Stimulated activated naive CD8-positive, alpha-beta T cell treated with anti-CD3 and anti-CD28 coated beads, Interleukin-15, Interleukin-2, amounts not matched to agents 100 ng/mL and 50 ng/mL, for 24 hours (primary cell): ENCODE measurements around the gene PELI2.

ENCODE experiments used
- H3K27ac Mint-ChIP-seq: one replicate; pipeline ENCODE4 v1.8.0; 2021; ENCODE audit warnings: mild to moderate bottlenecking, mixed read lengths
- H3K27me3 Mint-ChIP-seq: one replicate; pipeline ENCODE4 v1.8.0; 2021; ENCODE audit warnings: mixed read lengths
- H3K36me3 Mint-ChIP-seq: one replicate; pipeline ENCODE4 v1.8.0; 2021; ENCODE audit warnings: low read depth, mixed read lengths
- H3K4me1 Mint-ChIP-seq: one replicate; pipeline ENCODE4 v1.8.0; 2021; ENCODE audit warnings: low read depth, mixed read lengths
- H3K4me3 Mint-ChIP-seq: one replicate; pipeline ENCODE4 v1.8.0; 2021; ENCODE audit warnings: mild to moderate bottlenecking, mixed read lengths
- H3K9me3 Mint-ChIP-seq: one replicate; pipeline ENCODE4 v1.8.0; 2021; ENCODE audit warnings: mixed read lengths

PELI2 gene

DNA sequence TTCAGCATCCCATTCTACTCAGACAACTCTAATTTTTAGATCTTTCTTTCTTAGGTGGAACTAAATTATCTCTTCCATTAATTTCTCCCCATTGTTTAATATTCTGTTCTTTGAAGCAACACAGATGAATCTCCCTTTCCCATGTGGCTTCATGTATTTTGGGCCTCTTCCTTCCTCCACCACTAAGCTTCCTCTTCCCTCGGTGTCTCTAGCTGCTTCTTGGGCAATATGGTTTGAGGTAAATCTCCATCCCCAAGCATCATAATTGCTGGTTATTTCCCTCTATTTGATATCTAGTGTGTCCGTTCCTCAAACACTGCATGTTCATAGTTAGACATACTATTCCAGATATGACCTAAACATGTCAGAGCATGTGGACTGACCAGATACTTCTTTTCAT is 119.2 kb downstream of the PELI2 start:
- Mint-ChIP-seq H3K36me3 (no peaks in the 10 kb centered on the region), H3K4me3 (no peak overlapping the region), H3K27me3 (no peaks in the 10 kb centered on the region), H3K27ac (no peak overlapping the region), H3K4me1 (no peaks in the 10 kb centered on the region), H3K9me3 (no peaks in the 10 kb centered on the region)

DNA sequence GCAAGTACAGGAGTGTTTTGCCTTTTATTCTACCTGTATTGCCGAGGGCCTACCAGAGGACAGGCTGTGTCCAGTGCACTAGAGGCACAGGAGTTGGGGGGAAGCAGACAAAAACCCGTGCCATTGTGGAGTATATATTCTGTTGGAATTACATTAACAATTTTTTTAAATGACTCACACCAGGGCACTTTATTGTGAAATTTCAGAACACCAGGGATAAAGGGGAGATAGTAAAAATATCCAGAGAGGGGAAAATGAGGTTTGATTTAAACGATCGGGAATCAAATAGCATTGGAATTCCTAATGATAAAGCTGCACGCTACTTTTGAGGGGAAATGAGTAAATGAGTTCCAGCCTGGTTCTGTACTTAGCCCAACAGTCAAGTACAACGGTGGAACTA is 123.2 kb downstream of the PELI2 start:
- H3K27ac Mint-ChIP-seq: no peak overlapping the region
- no peaks in the 10 kb centered on the region for H3K27me3 Mint-ChIP-seq
- no peaks in the 10 kb centered on the region for H3K9me3 Mint-ChIP-seq
- H3K4me1 Mint-ChIP-seq: no peaks in the 10 kb centered on the region
- no peaks in the 10 kb centered on the region for H3K36me3 Mint-ChIP-seq
- H3K4me3 Mint-ChIP-seq: no peak overlapping the region

DNA sequence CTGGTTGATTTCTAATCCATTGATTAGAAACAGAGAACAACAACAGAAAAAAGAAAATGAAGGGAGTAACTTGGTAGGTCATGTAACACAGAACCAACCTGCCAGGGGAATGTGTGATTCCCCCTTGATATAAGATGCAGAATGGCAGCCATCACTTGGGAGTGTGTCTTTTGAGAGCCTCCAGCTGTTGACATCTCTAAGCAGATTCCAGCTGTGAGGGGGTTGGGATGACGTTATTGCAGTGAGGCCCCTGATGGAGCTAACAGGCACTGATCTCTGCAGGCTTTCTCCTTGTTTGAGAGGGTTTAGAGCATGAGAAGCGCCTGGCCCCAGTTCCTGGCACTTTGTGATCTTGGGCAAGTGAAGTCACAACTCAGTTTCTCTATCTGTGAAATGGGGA is 124.9 kb downstream of the PELI2 start:
- no peaks in the 10 kb centered on the region for H3K27me3 Mint-ChIP-seq
- no peaks in the 10 kb centered on the region for H3K4me1 Mint-ChIP-seq
- H3K4me3 Mint-ChIP-seq: no peak overlapping the region
- H3K36me3 Mint-ChIP-seq: no peaks in the 10 kb centered on the region
- no peaks in the 10 kb centered on the region for H3K9me3 Mint-ChIP-seq
- no peak overlapping the region for H3K27ac Mint-ChIP-seq

DNA sequence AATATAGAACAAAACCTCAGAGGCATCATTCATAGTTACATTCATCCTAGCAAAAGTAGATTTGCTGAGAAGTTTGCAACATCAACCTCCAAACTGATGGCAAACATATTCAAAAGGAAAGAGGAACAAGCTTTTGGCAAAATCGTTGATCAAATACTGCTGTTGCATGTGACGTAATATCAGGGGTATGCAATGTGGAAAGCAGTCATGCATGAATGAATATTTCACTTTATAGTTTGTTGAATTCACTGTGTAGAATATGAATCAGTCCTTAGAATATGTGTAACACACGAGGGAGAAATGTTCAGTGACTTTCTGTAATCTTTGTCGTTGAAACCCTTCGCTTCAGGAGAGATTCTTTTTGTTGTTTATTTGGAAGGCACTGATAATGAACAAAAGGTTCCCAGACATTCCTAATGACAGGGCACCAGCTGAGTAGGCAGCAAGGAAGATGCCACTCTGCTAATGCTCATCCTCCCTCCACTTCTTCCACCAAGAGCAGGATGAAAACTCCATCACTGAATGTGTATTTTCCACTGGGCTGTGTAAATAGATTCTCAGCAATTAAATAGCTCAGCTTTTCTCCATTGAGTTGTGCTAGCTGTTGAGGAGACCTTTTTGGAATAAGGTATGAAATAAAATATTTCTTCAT is 126.1 kb downstream of the PELI2 start:
- Mint-ChIP-seq H3K4me1 (no peaks in the 10 kb centered on the region), H3K36me3 (no peaks in the 10 kb centered on the region), H3K4me3 (no peak overlapping the region), H3K9me3 (no peaks in the 10 kb centered on the region), H3K27ac (no peak overlapping the region), H3K27me3 (no peaks in the 10 kb centered on the region)

DNA sequence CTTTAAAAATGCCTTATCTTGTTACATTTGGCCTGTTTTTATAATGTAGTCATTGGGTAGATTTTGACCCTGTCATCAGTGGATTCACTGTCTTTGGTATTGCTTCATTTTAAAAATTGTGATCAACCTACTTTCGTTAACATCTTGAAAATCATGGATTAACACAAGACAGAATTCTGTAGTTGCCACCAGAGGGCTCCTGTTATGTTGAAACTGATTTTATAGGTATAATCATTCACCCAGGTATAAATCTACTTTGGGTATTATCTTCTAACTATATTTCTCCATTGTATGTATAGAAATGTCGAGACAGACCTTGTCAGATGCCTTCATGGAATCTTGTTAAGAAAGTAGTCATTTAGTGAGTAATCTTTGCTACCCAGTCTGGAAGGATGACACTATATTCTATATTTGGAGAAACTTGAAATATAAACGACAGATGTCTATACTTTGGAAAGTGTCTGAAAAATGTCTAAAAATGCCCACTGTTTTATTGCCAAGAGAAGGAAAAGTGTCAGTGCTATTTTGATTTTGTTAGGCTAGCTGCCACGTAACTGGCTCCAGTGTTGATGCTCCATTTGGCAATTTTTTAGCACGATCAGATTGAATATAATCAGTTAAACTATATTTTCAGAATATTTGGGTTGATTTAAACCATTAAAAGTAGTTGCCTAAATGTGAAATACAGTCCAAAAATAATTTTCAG is 129.4 kb downstream of the PELI2 start:
- no peaks in the 10 kb centered on the region for H3K4me1 Mint-ChIP-seq
- H3K9me3 Mint-ChIP-seq: peaks cover 4% of the 10 kb centered on the region
- no peaks in the 10 kb centered on the region for H3K27me3 Mint-ChIP-seq
- no peak overlapping the region for H3K4me3 Mint-ChIP-seq
- H3K36me3 Mint-ChIP-seq: peaks cover 5% of the 10 kb centered on the region
- H3K27ac Mint-ChIP-seq: no peak overlapping the region

DNA sequence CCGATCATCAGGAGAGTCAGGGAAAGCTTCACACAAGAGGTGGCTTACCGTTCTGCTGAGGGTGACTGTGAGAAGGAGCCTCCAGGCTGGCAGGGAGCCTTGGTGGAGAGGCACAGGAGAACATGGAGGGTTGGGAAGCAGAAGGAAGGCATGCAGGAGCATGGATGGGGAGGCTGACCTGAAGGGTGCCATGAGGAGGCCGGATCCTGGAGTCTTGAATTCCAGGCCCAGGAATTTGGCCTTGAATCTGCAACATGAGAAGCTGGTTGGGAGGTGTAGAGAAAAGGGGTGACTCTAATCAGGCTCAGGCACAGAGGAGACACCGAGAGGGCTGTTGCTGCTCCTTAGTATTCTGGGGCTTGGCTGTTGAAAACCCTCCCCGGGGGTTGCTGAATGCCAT is 130.2 kb downstream of the PELI2 start:
- H3K4me3 Mint-ChIP-seq: no peak overlapping the region
- H3K4me1 Mint-ChIP-seq: no peaks in the 10 kb centered on the region
- H3K36me3 Mint-ChIP-seq: peaks cover 8% of the 10 kb centered on the region
- H3K27me3 Mint-ChIP-seq: no peaks in the 10 kb centered on the region
- H3K27ac Mint-ChIP-seq: no peak overlapping the region
- peaks cover 5% of the 10 kb centered on the region for H3K9me3 Mint-ChIP-seq

DNA sequence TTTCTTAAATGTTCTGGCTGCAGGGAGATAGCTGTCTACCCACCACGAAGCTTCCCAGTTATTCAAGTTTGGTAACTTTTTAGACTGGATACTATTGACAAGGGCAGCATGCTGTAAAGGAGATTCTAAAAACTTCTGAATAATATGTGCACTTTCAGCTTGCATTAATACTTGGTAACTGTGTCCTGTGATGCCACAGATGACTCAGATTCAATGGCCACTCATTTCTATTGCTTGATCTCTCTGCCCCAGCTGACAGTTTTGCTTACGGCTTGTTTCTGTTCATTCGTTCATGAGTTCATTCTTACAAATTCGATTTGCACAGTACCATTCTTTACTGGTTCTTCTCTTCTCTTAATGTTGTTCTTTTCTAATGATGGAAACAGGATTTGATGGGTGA is 142.8 kb downstream of the PELI2 start:
- Mint-ChIP-seq H3K27ac (no peak overlapping the region), H3K36me3 (no peaks in the 10 kb centered on the region)

DNA sequence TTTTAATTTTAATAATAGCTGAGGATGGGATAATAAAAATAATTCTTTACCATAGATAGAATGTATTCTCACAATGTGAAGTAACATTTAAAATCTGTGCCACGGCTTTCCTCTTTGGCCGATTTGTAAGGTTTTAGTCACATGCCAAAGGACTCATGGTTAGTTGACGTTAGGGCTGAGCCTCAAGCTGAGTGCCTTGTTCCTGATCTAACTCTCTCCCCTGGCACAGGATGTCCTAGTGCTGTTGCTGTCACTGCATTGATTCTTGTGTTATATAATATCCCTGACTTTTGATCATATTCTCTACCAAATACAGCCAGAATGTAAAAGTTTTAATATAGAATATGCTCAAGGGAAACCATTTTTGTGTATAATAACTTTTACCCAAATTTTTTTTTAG is 144.3 kb downstream of the PELI2 start:
- Mint-ChIP-seq H3K4me1 (no peaks in the 10 kb centered on the region), H3K36me3 (no peaks in the 10 kb centered on the region), H3K27me3 (no peaks in the 10 kb centered on the region), H3K27ac (no peak overlapping the region), H3K4me3 (no peak overlapping the region), H3K9me3 (peaks cover 4% of the 10 kb centered on the region)

More for the DNA sequence above, 142.8 kb downstream of the PELI2 start:
- H3K27me3 Mint-ChIP-seq: no peaks in the 10 kb centered on the region
- no peaks in the 10 kb centered on the region for H3K4me1 Mint-ChIP-seq
- H3K9me3 Mint-ChIP-seq: peaks cover 5% of the 10 kb centered on the region
- H3K4me3 Mint-ChIP-seq: no peak overlapping the region

DNA sequence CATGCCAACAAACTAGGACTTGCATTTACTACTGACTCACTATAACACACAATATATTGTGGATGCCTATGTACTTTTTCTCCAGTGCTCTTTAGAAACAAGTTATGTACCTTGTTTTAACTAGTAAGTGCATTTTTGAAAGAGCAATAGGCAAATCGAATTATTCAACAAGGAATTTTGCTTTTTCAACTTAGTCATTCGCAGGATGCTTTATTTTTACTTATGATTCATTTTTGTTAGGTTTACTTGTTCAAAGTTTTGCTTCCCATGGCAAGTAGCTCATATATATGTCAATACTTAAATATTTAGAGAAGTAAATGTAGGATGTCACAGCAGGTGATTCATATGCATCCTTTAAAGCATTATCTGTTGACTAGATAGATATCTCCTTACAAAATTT is 149.8 kb downstream of the PELI2 start:
- Mint-ChIP-seq H3K4me3 (no peak overlapping the region), H3K27ac (no peak overlapping the region), H3K36me3 (no peaks in the 10 kb centered on the region), H3K9me3 (no peaks in the 10 kb centered on the region), H3K4me1 (no peaks in the 10 kb centered on the region), H3K27me3 (no peaks in the 10 kb centered on the region)

DNA sequence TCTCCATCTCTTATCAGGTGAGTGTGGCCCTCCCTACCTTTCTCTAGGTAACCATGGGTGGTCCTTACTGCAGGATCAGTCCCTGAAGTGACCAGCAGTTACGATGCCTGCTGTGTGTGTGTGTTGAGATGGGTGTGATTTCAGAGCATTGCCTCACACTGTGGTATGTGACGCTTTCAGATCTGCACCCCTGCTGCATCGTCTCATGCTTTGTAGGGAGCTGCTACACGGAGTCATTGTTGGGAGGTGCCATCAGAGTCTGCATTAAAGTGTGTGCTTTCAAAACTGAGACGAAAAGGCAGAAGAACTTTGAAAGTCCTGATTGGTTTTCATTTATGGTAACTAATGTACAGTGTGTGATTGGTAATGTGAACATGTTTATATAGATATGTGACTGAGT is 150.5 kb downstream of the PELI2 start:
- no peak overlapping the region for H3K27ac Mint-ChIP-seq
- H3K27me3 Mint-ChIP-seq: no peaks in the 10 kb centered on the region
- no peak overlapping the region for H3K4me3 Mint-ChIP-seq
- H3K9me3 Mint-ChIP-seq: no peaks in the 10 kb centered on the region
- H3K36me3 Mint-ChIP-seq: no peaks in the 10 kb centered on the region
- no peaks in the 10 kb centered on the region for H3K4me1 Mint-ChIP-seq

DNA sequence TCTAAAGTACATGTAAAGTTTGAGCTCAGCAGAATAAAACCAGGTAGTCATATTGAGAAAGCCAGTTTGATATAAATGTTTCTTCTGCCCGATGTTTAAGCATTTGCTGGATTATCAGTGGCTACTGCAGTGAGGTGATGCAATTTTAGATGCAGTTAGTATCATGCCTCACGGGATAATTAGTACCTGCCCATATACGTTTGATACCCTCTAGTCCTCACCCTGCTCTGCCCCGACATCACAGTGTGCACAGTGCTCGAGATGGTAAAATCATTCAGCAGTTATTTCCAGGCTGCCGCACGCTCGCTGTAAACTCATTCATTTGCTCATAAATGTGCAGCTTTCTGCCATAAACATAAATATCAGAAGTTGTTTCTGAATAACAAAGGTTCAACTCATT is 152.7 kb downstream of the PELI2 start:
- no peaks in the 10 kb centered on the region for H3K36me3 Mint-ChIP-seq
- H3K9me3 Mint-ChIP-seq: no peaks in the 10 kb centered on the region
- no peak overlapping the region for H3K27ac Mint-ChIP-seq
- H3K27me3 Mint-ChIP-seq: no peaks in the 10 kb centered on the region
- no peaks in the 10 kb centered on the region for H3K4me1 Mint-ChIP-seq
- H3K4me3 Mint-ChIP-seq: no peak overlapping the region

DNA sequence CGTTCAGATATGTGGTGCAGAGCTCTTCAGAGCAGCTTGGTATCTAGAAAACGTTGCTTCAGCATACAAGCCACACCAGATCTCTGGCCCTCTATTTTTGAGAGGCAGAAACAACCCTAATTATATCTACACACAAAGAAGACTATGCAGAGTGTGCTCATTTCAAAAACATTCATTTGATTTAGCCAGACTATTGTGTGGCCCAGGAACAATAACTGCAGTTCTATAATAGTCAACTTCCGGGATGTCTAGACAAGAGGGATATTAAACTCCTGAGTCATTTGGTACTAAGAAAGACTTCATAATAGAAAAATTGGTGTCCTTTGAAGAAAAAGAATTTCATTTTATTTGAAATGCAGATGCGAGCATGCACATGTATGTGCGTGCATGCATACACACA is 153.8 kb downstream of the PELI2 start:
- H3K4me3 Mint-ChIP-seq: no peak overlapping the region
- H3K36me3 Mint-ChIP-seq: no peaks in the 10 kb centered on the region
- H3K9me3 Mint-ChIP-seq: no peaks in the 10 kb centered on the region
- H3K4me1 Mint-ChIP-seq: no peaks in the 10 kb centered on the region
- H3K27me3 Mint-ChIP-seq: no peaks in the 10 kb centered on the region
- no peak overlapping the region for H3K27ac Mint-ChIP-seq

DNA sequence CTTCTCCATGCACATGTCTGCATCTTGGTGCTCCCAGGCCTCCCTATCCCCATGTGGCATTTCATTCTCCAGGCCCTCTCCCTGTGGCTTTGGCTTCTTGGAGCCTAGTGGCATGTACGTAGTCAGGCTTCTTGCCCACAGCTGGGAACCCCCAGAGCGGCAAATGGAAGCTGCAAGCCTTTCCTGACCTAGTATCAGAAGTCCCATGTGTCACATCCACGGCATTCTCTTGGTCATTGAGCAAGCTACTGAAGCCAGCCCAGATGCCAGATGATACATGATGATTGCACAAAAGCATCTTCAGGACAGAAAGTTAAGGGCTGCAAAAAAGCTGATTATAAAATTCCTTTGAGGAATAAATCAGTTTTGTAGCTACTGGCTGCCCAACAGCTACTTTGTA is 154.9 kb downstream of the PELI2 start:
- Mint-ChIP-seq H3K36me3 (no peaks in the 10 kb centered on the region), H3K9me3 (no peaks in the 10 kb centered on the region), H3K27me3 (no peaks in the 10 kb centered on the region), H3K27ac (no peak overlapping the region), H3K4me1 (no peaks in the 10 kb centered on the region), H3K4me3 (no peak overlapping the region)

DNA sequence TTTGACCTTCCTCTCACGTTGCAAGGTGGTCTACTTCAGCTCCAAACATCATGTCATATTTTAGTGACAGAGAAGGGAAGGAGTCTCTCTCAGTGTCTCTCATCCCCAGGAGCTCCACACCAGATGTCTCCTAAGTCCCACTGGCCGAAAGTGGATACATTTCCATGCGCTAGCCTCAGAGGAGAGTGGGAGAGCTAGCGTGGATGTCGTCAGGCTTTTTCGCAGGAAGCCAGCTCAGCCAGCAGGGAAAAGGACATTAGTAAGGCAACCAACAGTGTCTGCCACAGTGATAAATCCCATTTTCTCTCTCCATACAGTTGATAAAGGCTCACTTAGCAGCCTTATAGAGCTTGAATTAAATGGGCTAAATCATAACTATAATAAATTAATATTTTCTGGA is 155.7 kb downstream of the PELI2 start:
- H3K27me3 Mint-ChIP-seq: no peaks in the 10 kb centered on the region
- H3K27ac Mint-ChIP-seq: no peak overlapping the region
- no peak overlapping the region for H3K4me3 Mint-ChIP-seq
- H3K9me3 Mint-ChIP-seq: no peaks in the 10 kb centered on the region
- no peaks in the 10 kb centered on the region for H3K36me3 Mint-ChIP-seq
- no peaks in the 10 kb centered on the region for H3K4me1 Mint-ChIP-seq

DNA sequence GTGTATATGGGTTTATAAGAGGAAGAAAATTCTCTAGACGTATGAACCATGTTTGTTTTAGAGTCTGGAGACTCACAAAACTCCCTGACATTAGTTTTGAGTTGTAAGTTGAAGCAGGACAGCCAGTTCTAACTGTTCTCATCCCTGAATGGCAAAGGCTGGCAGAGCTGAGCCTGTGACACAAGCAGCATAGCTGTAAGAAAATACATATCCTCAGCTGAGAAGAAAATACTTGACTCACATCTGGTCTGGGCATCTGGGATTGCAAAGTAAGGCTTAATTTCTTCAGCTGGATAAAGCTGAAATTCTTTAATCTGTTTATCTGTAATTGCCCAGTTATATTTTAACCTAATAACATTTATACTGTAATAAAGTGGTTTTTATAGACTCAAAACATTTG is 156.3 kb downstream of the PELI2 start:
- Mint-ChIP-seq H3K9me3 (no peaks in the 10 kb centered on the region), H3K4me1 (no peaks in the 10 kb centered on the region), H3K36me3 (no peaks in the 10 kb centered on the region), H3K27ac (no peak overlapping the region), H3K27me3 (no peaks in the 10 kb centered on the region), H3K4me3 (no peak overlapping the region)

DNA sequence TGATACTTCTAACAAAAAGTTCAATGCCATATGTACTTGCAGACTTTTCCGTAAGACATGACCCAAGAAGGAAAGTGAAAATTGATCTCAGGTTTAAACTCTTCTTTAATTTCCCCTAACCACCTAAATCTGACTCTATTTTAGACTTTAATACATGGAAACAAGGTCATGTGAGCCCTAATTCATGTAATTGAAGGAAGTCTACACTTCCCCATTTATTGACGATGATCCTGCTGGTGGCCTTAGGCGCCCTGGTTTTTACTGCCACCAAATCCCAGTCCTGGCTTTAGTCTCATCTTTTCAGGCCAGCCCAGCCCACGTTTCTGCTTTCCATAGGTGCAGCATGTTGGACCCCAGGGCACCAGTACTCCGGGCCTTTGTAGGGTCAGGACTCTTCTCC is 157.9 kb downstream of the PELI2 start:
- Mint-ChIP-seq H3K4me1 (no peaks in the 10 kb centered on the region), H3K27me3 (no peaks in the 10 kb centered on the region), H3K27ac (no peak overlapping the region), H3K36me3 (no peaks in the 10 kb centered on the region), H3K9me3 (no peaks in the 10 kb centered on the region), H3K4me3 (no peak overlapping the region)
